Activated CD8-positive, alpha-beta memory T cell treated with anti-CD3 and anti-CD28 coated beads, Interleukin-2, amount 10 ng/mL, durations not matched to agents 7 days and 5 days (primary cell): ENCODE results near the gene OR13H1. TPM values are rescaled to one million over a fixed set of nuclear protein-coding genes. Genes with fewer than 3 reads are reported as not detected.
"Not testable (repeated sequence)": the region's sequence is repeated elsewhere in the genome, so short reads cannot be mapped to it uniquely, and the experiment has no call there.

Experiments
- ATAC-seq: fragments of 150-1000 bp; cut with Tn5 transposase; one replicate; pipeline ENCODE4 v1.10.0; 2021; ENCODE audit warnings: moderate library complexity
- CTCF ChIA-PET: fragments of 350-600 bp; sonication (Branson Sonifier 250); formaldehyde crosslinking; loops from one replicate; lab custom pipeline; 2021; ENCODE audit warnings: antibody characterized with exemption; lab: Charles Lee
- DNase-seq: peaks from one replicate; pipeline ENCODE4 v3.0.0-alpha.2; 2020
- H3K27ac Mint-ChIP-seq: one replicate; pipeline ENCODE4 v1.8.0; 2021; ENCODE audit warnings: mild to moderate bottlenecking, mixed read lengths
- H3K27me3 Mint-ChIP-seq: one replicate; pipeline ENCODE4 v1.8.0; 2021; ENCODE audit warnings: mixed read lengths
- H3K36me3 Mint-ChIP-seq: one replicate; pipeline ENCODE4 v1.8.0; 2021; ENCODE audit warnings: mild to moderate bottlenecking, mixed read lengths
- H3K4me1 Mint-ChIP-seq: one replicate; pipeline ENCODE4 v1.8.0; 2021; ENCODE audit warnings: mixed read lengths
- H3K4me3 Mint-ChIP-seq: one replicate; pipeline ENCODE4 v1.8.0; 2021; ENCODE audit warnings: mild to moderate bottlenecking, moderate library complexity, mixed read lengths
- H3K9me3 Mint-ChIP-seq: one replicate; pipeline ENCODE4 v1.8.0; 2022; ENCODE audit warnings: low read depth, mixed read lengths
- total RNA-seq, 2 experiments: library from RNA; stranded (reverse); gene quantifications; one replicate each; pipeline ENCODE4 v1.2.3, GENCODE V29; 2021

Gene OR13H1
- total RNA-seq, result not detected

DNA sequence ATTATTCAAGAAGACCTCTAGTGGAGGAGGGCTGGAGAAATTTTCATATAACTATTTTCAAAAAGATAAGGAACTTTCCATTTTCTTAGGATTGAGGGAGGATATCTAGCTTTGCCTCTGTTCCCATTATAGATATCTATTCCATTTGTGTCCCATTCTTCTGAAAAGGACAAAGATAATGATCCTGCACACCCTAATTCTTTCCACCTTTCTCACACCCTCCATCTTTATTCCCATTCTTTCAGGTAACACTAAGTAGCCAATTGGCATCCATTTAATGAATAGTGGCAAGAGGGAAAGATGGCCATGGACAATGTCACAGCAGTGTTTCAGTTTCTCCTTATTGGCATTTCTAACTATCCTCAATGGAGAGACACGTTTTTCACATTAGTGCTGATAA is at the start of gene OR13H1:
Gene OR13H1 (plus strand): TSS at position 301 of the 400 bp plus-strand sequence. CDS start 0 bp downstream, at position 301.
- Mint-ChIP-seq H3K27ac (no peak within 1 kb of the TSS), H3K4me1 (no peaks in the 10 kb centered on the region), H3K36me3 (no peaks in the 10 kb centered on the region), H3K9me3 (no peaks in the 10 kb centered on the region), H3K4me3 (no peak within 1 kb of the TSS), H3K27me3 (no peaks in the 10 kb centered on the region)
- DNase-seq (no peak), ATAC-seq (no peak)
- CTCF ChIA-PET, result no interaction called here

- H3K27ac Mint-ChIP-seq, CTCF ChIA-PET, H3K9me3 Mint-ChIP-seq: not testable (repeated sequence)
Measured at GRCh38 chrX:131501556-131501955, 42.3 kb upstream of the OR13H1 start.

GRCh38 chrX:131513159-131513914 is 30.5 kb upstream of the OR13H1 start:
- ATAC-seq (no peak), DNase-seq (no peak)
- Mint-ChIP-seq H3K4me3 (no peak overlapping the region), H3K27me3 (no peaks in the 10 kb centered on the region), H3K4me1 (no peaks in the 10 kb centered on the region), H3K27ac (no peak overlapping the region), H3K9me3 (no peaks in the 10 kb centered on the region), H3K36me3 (no peaks in the 10 kb centered on the region)
- CTCF ChIA-PET, result no interaction called here

More at GRCh38 chrX:131501556-131501955, 42.3 kb upstream of the OR13H1 start:
- not testable (repeated sequence) for H3K4me1 Mint-ChIP-seq, H3K4me3 Mint-ChIP-seq, H3K27me3 Mint-ChIP-seq, H3K36me3 Mint-ChIP-seq, DNase-seq, ATAC-seq

- Mint-ChIP-seq H3K9me3 (no peaks in the 10 kb centered on the region), H3K36me3 (no peaks in the 10 kb centered on the region), H3K4me1 (no peaks in the 10 kb centered on the region), H3K27ac (no peak overlapping the region), H3K27me3 (no peaks in the 10 kb centered on the region), H3K4me3 (no peak overlapping the region)
- CTCF ChIA-PET, result no interaction called here
- DNase-seq (no peak), ATAC-seq (no peak)
Measured at GRCh38 chrX:131521824-131522223, 22.1 kb upstream of the OR13H1 start.

DNA sequence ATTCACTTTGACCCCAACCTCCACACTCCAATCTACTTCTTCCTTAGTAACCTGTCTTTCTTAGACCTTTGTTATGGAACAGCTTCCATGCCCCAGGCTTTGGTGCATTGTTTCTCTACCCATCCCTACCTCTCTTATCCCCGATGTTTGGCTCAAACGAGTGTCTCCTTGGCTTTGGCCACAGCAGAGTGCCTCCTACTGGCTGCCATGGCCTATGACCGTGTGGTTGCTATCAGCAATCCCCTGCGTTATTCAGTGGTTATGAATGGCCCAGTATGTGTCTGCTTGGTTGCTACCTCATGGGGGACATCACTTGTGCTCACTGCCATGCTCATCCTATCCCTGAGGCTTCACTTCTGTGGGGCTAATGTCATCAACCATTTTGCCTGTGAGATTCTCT is 344 bp downstream of the OR13H1 start:
- CTCF ChIA-PET, result no interaction called here
- ATAC-seq, result no peak

GRCh38 chrX:131549011-131549410 is 5.1 kb downstream of the OR13H1 start:
- Mint-ChIP-seq H3K36me3 (no peaks in the 10 kb centered on the region), H3K9me3 (no peaks in the 10 kb centered on the region), H3K27ac (no peak overlapping the region), H3K4me3 (no peak overlapping the region), H3K27me3 (no peaks in the 10 kb centered on the region), H3K4me1 (no peaks in the 10 kb centered on the region)
- DNase-seq, result no peak
- no peak for ATAC-seq
- CTCF ChIA-PET, result no interaction called here

More for the DNA sequence above, 344 bp downstream of the OR13H1 start:
- Mint-ChIP-seq H3K9me3 (no peaks in the 10 kb centered on the region), H3K27me3 (no peaks in the 10 kb centered on the region), H3K36me3 (no peaks in the 10 kb centered on the region), H3K4me3 (no peak overlapping the region), H3K27ac (no peak overlapping the region), H3K4me1 (no peaks in the 10 kb centered on the region)
- no peak for DNase-seq

- H3K9me3 Mint-ChIP-seq, H3K36me3 Mint-ChIP-seq, H3K4me1 Mint-ChIP-seq, DNase-seq, CTCF ChIA-PET, H3K27me3 Mint-ChIP-seq, H3K4me3 Mint-ChIP-seq, ATAC-seq, H3K27ac Mint-ChIP-seq: not testable (repeated sequence)
Measured at GRCh38 chrX:131552453-131552852, 8.6 kb downstream of the OR13H1 start.

DNA sequence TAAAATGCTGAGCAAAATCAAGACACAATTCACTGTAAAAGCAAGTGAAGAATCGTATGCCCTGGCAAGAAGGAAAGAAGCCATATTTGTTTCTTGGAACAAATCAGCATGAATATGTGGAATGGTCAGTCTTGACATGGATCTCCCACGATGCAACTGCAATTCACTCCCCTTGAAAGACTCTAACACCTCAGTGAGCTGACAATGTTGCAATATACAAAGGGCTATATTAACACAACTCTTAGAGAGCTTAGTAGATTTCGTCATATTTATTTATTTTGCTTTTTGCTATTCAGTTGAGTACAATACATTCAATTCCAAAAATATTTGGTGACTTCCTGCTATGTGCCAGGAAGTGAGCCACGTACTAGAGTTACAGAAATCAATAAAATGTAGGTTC is 14.7 kb downstream of the OR13H1 start:
- no peak for ATAC-seq
- CTCF ChIA-PET, result no interaction called here
- Mint-ChIP-seq H3K4me1 (no peaks in the 10 kb centered on the region), H3K27me3 (no peaks in the 10 kb centered on the region), H3K27ac (no peak overlapping the region), H3K36me3 (no peaks in the 10 kb centered on the region), H3K9me3 (no peaks in the 10 kb centered on the region), H3K4me3 (no peak overlapping the region)
- no peak for DNase-seq

GRCh38 chrX:131564553-131565229 is 20.8 kb downstream of the OR13H1 start:
- ATAC-seq, result no peak
- no peak for DNase-seq
- no peaks in the 10 kb centered on the region for H3K27me3 Mint-ChIP-seq
- H3K4me1 Mint-ChIP-seq, result no peaks in the 10 kb centered on the region
- H3K4me3 Mint-ChIP-seq, result no peak overlapping the region
- CTCF ChIA-PET, result no interaction called here
- H3K9me3 Mint-ChIP-seq, result no peaks in the 10 kb centered on the region
- no peak overlapping the region for H3K27ac Mint-ChIP-seq
- no peaks in the 10 kb centered on the region for H3K36me3 Mint-ChIP-seq

GRCh38 chrX:131565909-131566308 is 22.0 kb downstream of the OR13H1 start:
- Mint-ChIP-seq H3K36me3 (no peaks in the 10 kb centered on the region), H3K27me3 (no peaks in the 10 kb centered on the region), H3K4me1 (no peaks in the 10 kb centered on the region), H3K4me3 (no peak overlapping the region), H3K9me3 (no peaks in the 10 kb centered on the region), H3K27ac (no peak overlapping the region)
- CTCF ChIA-PET, result no interaction called here
- DNase-seq, result no peak
- ATAC-seq, result no peak

GRCh38 chrX:131571348-131571747 is 27.5 kb downstream of the OR13H1 start:
- no peak overlapping the region for H3K27ac Mint-ChIP-seq
- H3K4me1 Mint-ChIP-seq, result no peaks in the 10 kb centered on the region
- H3K27me3 Mint-ChIP-seq, result no peaks in the 10 kb centered on the region
- no peak overlapping the region for H3K4me3 Mint-ChIP-seq
- ATAC-seq (no peak), DNase-seq (no peak)
- CTCF ChIA-PET, result no interaction called here
- H3K36me3 Mint-ChIP-seq, result no peaks in the 10 kb centered on the region
- H3K9me3 Mint-ChIP-seq, result no peaks in the 10 kb centered on the region

DNA sequence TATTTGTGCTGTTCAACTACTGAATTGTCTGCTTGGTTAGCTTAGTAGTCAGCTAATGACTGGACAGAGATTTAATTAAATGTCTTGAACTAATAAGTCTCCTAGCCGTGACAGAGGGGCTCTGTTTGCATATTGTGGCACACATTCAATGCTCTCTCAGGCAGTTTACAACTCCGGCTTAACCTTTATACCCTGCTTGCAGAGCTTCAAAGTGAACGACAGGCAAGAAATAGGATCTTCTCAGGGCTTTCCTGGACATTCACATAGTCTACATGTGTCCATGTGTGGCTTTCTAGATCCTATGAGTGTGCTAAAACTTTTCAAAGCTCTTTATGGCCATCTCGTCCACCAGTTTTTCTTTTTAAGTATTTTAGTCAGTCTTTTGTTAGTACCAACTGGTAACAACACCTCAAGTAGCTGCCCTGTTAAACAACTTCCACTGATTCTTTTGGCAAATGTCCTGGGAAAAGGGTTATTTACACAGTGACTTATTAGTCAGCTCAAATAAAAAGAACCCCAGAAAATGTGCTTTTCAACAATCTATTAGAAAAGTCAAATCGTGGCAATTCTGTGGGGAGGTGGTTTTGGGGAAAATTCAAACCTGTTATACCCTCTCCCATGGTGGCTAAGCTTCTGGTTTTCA is 28.6 kb downstream of the OR13H1 start:
- ATAC-seq, result no peak
- no peaks in the 10 kb centered on the region for H3K4me1 Mint-ChIP-seq
- CTCF ChIA-PET, result no interaction called here
- no peaks in the 10 kb centered on the region for H3K9me3 Mint-ChIP-seq
- H3K4me3 Mint-ChIP-seq, result no peak overlapping the region
- H3K36me3 Mint-ChIP-seq, result no peaks in the 10 kb centered on the region
- no peak for DNase-seq
- H3K27me3 Mint-ChIP-seq, result no peaks in the 10 kb centered on the region
- no peak overlapping the region for H3K27ac Mint-ChIP-seq

- H3K9me3 Mint-ChIP-seq, result no peaks in the 10 kb centered on the region
- CTCF ChIA-PET, result no interaction called here
- H3K27ac Mint-ChIP-seq, result no peak overlapping the region
- H3K27me3 Mint-ChIP-seq, result no peaks in the 10 kb centered on the region
- DNase-seq (no peak), ATAC-seq (no peak)
- H3K4me1 Mint-ChIP-seq, result no peaks in the 10 kb centered on the region
- H3K36me3 Mint-ChIP-seq, result no peaks in the 10 kb centered on the region
- no peak overlapping the region for H3K4me3 Mint-ChIP-seq
Measured at GRCh38 chrX:131577413-131577812, 33.5 kb downstream of the OR13H1 start.
